ENCODE measurements around the gene SLC29A1. TPM values are rescaled to one million over a fixed set of nuclear protein-coding genes. Genes with fewer than 3 reads are reported as not detected.

Gene SLC29A1
- total and polyA plus RNA-seq, 2 of the 8 experiments (the other 6 are each of a cell fraction or from before 2014, with no cell fraction given) = 187 to 558 TPM

- H2BK20ac ChIP-seq (ENCODE audit: low read length) = 0 out of 2 replicates have a peak overlapping the region, but pooled peaks have one; percentile 25
- H3K56ac ChIP-seq (replicated peaks; ENCODE audit: insufficient read length, low read depth, low read length) = no peak overlapping the region
- no peaks in the 10 kb centered on the region for H4K20me1 ChIP-seq (replicated peaks in 1 of 2; ENCODE audit: control insufficient read depth in 1 of 2, insufficient read depth in 2 of 2, low read length in 2 of 2)
- no peak overlapping the region for H3K4me3 ChIP-seq (ENCODE audit: extremely low read depth in 1 of 4, insufficient read depth in 2 of 4, low read depth in 3 of 4, low read length in 4 of 4)
- no peak overlapping the region for H3K4ac ChIP-seq (replicated peaks; ENCODE audit: insufficient read length, low read depth, low read length)
- H3K18ac ChIP-seq (ENCODE audit: extremely low read depth, low read length) = no peak overlapping the region
- no peaks in the 10 kb centered on the region for H3K9me3 ChIP-seq (ENCODE audit: insufficient read depth in 2 of 2, low read depth in 1 of 2, low read length in 1 of 2)
- H3K27me3 ChIP-seq (replicated peaks in 1 of 4; ENCODE audit: control insufficient read depth in 3 of 4, extremely low read depth in 1 of 4, insufficient read depth in 3 of 4, low read length in 3 of 4) = no peaks in the 10 kb centered on the region
- ChIA-PET POLR2A (ENCODE audit: partially characterized antibody) (interaction anchor here (0.6 to 2.7 kb wide), 8 partner anchors 11 to 552 kb away, joined by 3 to 11 read pairs (median 4); no protein-coding TSS in a partner anchor), CTCF (ENCODE audit: partially characterized antibody) (interaction anchor here (0.7 to 6.5 kb wide), 7 partner anchors 10 to 85 kb away, joined by 3 to 34 read pairs (median 7); no protein-coding TSS in a partner anchor)
- H3K27ac ChIP-seq (ENCODE audit: low read depth, low read length) = no peak overlapping the region
- H3K79me1 ChIP-seq (ENCODE audit: low read depth, low read length) = no peaks in the 10 kb centered on the region
- H3K14ac ChIP-seq (ENCODE audit: insufficient read length) = no peak overlapping the region
- H3K4me2 ChIP-seq (ENCODE audit: insufficient read depth in 1 of 2, low read depth in 2 of 2, low read length in 2 of 2) = no peak overlapping the region
- H2BK5ac ChIP-seq (ENCODE audit: low read depth, low read length) = no peak overlapping the region
- peak overlapping the region; percentile 67; the same call in 1 of the 2 replicates for H2BK15ac ChIP-seq (ENCODE audit: low read length)
- H3K9ac ChIP-seq (replicated peaks in 1 of 4; ENCODE audit: extremely low read depth in 1 of 4, low read depth in 3 of 4, low read length in 3 of 4) = no peak overlapping the region
- no peak overlapping the region for H3K23ac ChIP-seq (ENCODE audit: insufficient read length)
- H2AFZ ChIP-seq (ENCODE audit: low read length) = no peak overlapping the region
- peaks cover 2 to 10% (median 5%) of the 10 kb centered on the region in 4 experiments; a peak in 6 of 7 replicates for H3K4me1 ChIP-seq (replicated peaks in 1 of 4; ENCODE audit: control insufficient read depth in 3 of 4, insufficient read depth in 4 of 4, low read length in 3 of 4)
- peak overlapping the region; percentile 28; the same call in 1 of the 2 replicates for H2AK5ac ChIP-seq (ENCODE audit: low read depth, low read length)
- H4K5ac ChIP-seq (ENCODE audit: insufficient read length, low read depth, low read length) = no peak overlapping the region
- FAIRE-seq (no peak), DNase-seq (ENCODE audit: low read depth in 1 of 2, low spot score in 2 of 2) (no peak)
- H3K36me3 ChIP-seq (ENCODE audit: control insufficient read depth in 2 of 4, insufficient read depth in 4 of 4, low read length in 3 of 4) = no peaks in the 10 kb centered on the region
- H4K91ac ChIP-seq (replicated peaks; ENCODE audit: insufficient read length, low read length) = no peak overlapping the region
- H3K79me2 ChIP-seq (ENCODE audit: control insufficient read depth in 1 of 2, insufficient read depth in 2 of 2, low read length in 2 of 2) = no peaks in the 10 kb centered on the region
- peaks cover 10% of the 10 kb centered on the region; the same call in 1 of the 2 replicates for H3K23me2 ChIP-seq (ENCODE audit: low read depth, low read length)
- H2BK12ac ChIP-seq (ENCODE audit: low read depth, low read length) = peak overlapping the region; percentile 64; the same call in 1 of the 2 replicates
- no peak overlapping the region for H2BK120ac ChIP-seq (replicated peaks; ENCODE audit: low read depth, low read length)
- WGBS, 2 experiments (ENCODE audit: extremely low coverage in 1 of 2, insufficient coverage in 1 of 2, insufficient read length in 1 of 2, insufficient replicate concordance in 2 of 2, low coverage in 1 of 2, low lambda C conversion rate in 2 of 2, missing lambda C conversion rate in 1 of 2) = 96% methylated on average over 4 of the region's 4 CpGs; no CpG with 5 or more reads in 1 of the 2 experiments
- H4K8ac ChIP-seq (ENCODE audit: extremely low read depth, insufficient read depth, low read length) = no peak overlapping the region
- TF ChIP-seq, protein P1, sequence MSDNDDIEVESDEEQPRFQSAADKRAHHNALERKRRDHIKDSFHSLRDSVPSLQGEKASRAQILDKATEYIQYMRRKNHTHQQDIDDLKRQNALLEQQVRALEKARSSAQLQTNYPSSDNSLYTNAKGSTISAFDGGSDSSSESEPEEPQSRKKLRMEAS (IDR thresholded peaks at IDR 0.05) = no peak
- no peak for TF ChIP-seq NRF1 (IDR thresholded peaks at IDR 0.05; ENCODE audit: low read depth, low read length)
- TF ChIP-seq CTCF (IDR thresholded peaks at IDR 0.05; ENCODE audit: control extremely low read depth in 1 of 3, insufficient read depth in 1 of 3, low read depth in 1 of 3, low read length in 3 of 3) = no peak
- no peak for TF ChIP-seq SUZ12 (IDR thresholded peaks at IDR 0.05; ENCODE audit: low read length)
- TF ChIP-seq SAP30 (IDR thresholded peaks at IDR 0.05; ENCODE audit: insufficient read depth, insufficient replicate concordance, low read length) = no peak
- no peak for TF ChIP-seq SP2 (IDR thresholded peaks at IDR 0.05; ENCODE audit: low read length)
- no peak for TF ChIP-seq RAD21 (IDR thresholded peaks at IDR 0.05 in 1 of 2, conservative IDR thresholded peaks at IDR 0.05 in 1 of 2; ENCODE audit: low read depth in 2 of 2, low read length in 2 of 2)
- TF ChIP-seq FOSL1 (IDR thresholded peaks at IDR 0.05; ENCODE audit: insufficient read depth, low read depth, low read length) = no peak
- no peak for TF ChIP-seq HDAC6 (IDR thresholded peaks at IDR 0.05; ENCODE audit: low read depth, low read length)
- TF ChIP-seq POLR2A (IDR thresholded peaks at IDR 0.05; ENCODE audit: control extremely low read depth in 1 of 2, low read depth in 2 of 2, low read length in 2 of 2) = no peak
Measured at GRCh38 chr6:44182911-44183390, 40.4 kb upstream of the SLC29A1 start.
